ENCODE data around the gene IL17RB.

The IL17RB gene

DNA sequence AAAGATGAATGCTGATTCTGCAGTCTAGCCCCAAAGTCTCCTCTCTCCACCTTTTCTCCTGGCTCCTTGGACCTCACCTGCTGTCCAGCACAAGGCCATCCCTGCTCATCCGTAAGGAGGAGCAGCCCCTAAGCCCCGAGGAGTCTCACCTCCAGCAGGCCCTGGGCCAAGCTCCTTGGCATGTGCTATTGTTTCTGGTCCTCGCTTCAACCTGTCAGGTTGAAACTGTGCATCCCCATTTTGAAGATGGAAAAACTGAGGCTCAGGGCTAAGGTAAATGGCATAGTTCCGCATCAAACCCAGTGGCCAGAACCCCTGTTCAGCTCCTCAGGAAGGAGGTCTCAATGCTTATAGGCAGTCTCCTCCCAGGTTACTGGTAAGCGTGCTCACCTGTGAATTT is 26.3 kb upstream of the IL17RB start:
- H3K27me3 ChIP-seq (ENCODE audit: control insufficient read depth in 2 of 2, insufficient read depth in 2 of 2, low read length in 2 of 2): no peaks in the 10 kb centered on the region
- peaks cover 20 to 42% of the 10 kb centered on the region in 2 donors for H3K36me3 ChIP-seq (ENCODE audit: control insufficient read depth in 2 of 2, insufficient read depth in 2 of 2, low read length in 2 of 2)
- H3K9me3 ChIP-seq (ENCODE audit: control insufficient read depth in 2 of 2, low read length in 2 of 2): no peaks in the 10 kb centered on the region
- H3K4me1 ChIP-seq (ENCODE audit: control insufficient read depth in 2 of 2, insufficient read depth in 2 of 2, low read length in 2 of 2): no peaks in the 10 kb centered on the region
- no peak overlapping the region for H3K4me3 ChIP-seq (ENCODE audit: low read length in 2 of 2)
- no peak overlapping the region for H3K27ac ChIP-seq (ENCODE audit: low read depth in 2 of 2, low read length in 2 of 2)
- no peak overlapping the region for H3K9ac ChIP-seq (ENCODE audit: low read depth in 1 of 2, low read length in 2 of 2)

DNA sequence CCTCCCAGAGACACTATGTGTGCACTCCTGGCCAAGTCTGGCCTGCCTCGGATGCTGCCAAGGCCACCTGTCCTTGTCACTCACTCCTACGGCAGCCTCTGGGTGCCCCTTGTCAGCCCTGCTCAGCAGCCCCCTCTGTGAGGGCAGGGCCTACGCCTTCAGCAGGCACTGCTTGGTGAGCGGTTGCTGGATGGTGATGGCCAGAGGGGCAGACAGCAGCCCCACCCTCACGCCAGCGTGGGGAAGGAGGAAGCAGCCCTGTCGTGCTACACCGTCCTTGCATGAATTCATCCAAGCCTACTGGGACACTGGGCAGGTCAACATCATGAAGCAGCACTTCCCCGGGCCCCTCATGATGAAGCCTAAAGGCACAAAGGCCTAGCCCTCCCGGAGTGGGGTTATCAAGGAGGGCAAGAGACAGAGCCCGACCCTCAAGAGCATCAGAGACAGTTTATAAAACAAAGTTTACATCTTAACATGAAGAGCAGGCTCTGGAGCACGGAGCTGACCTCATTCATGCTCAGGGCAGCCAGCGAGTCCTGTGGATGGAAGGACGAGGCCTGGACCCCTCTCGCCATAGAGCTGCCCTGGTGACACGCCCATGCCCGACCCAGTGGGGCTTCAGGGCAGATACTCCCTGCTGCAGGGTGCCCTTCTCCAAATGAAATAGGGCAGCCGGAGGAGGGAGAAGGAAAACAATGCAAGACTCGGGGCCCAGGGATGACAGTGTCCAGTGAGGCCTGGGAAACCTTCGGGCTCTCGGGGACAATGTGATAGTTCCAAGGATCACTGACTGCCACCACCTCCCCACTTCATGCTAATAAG is 25.4 kb upstream of the IL17RB start:
- Histone ChIP-seq H3K4me3 (ENCODE audit: low read length in 2 of 2) (no peak overlapping the region), H3K36me3 (ENCODE audit: control insufficient read depth in 2 of 2, insufficient read depth in 2 of 2, low read length in 2 of 2) (peaks cover 20 to 42% of the 10 kb centered on the region in 2 donors), H3K4me1 (ENCODE audit: control insufficient read depth in 2 of 2, insufficient read depth in 2 of 2, low read length in 2 of 2) (no peaks in the 10 kb centered on the region), H3K9ac (ENCODE audit: low read depth in 1 of 2, low read length in 2 of 2) (no peak overlapping the region), H3K27ac (ENCODE audit: low read depth in 2 of 2, low read length in 2 of 2) (no peak overlapping the region), H3K27me3 (ENCODE audit: control insufficient read depth in 2 of 2, insufficient read depth in 2 of 2, low read length in 2 of 2) (no peaks in the 10 kb centered on the region), H3K9me3 (ENCODE audit: control insufficient read depth in 2 of 2, low read length in 2 of 2) (no peaks in the 10 kb centered on the region)

DNA sequence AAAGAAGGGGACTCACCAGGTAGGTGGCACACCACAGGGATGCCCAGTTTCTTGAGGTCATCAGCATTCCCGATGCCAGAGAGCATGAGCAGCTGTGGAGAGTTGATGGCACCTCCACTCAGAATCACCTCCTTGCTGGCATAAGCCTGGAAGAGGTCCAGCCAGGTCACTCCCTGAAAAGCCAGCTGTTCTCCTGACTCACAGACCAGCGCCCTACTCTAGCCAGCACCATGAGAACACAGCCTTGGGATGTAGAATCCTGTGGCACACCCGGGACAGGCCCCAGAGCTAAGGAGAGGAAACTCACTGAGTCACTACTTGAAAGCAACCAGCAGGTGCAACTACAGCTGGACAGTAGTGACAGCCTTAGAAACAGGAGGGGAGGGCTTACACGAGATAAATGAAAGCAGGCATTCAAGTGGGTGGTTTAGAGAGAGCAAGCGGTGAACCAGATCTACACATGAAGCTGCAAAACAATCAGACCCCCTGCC is 24.7 kb upstream of the IL17RB start:
- H3K27me3 ChIP-seq (ENCODE audit: control insufficient read depth in 2 of 2, insufficient read depth in 2 of 2, low read length in 2 of 2): no peaks in the 10 kb centered on the region
- no peaks in the 10 kb centered on the region for H3K4me1 ChIP-seq (ENCODE audit: control insufficient read depth in 2 of 2, insufficient read depth in 2 of 2, low read length in 2 of 2)
- no peak overlapping the region for H3K27ac ChIP-seq (ENCODE audit: low read depth in 2 of 2, low read length in 2 of 2)
- no peaks in the 10 kb centered on the region for H3K9me3 ChIP-seq (ENCODE audit: control insufficient read depth in 2 of 2, low read length in 2 of 2)
- H3K36me3 ChIP-seq (ENCODE audit: control insufficient read depth in 2 of 2, insufficient read depth in 2 of 2, low read length in 2 of 2): peaks cover 18 to 42% of the 10 kb centered on the region in 2 donors
- H3K4me3 ChIP-seq (ENCODE audit: low read length in 2 of 2): no peak overlapping the region
- no peak overlapping the region for H3K9ac ChIP-seq (ENCODE audit: low read depth in 1 of 2, low read length in 2 of 2)

DNA sequence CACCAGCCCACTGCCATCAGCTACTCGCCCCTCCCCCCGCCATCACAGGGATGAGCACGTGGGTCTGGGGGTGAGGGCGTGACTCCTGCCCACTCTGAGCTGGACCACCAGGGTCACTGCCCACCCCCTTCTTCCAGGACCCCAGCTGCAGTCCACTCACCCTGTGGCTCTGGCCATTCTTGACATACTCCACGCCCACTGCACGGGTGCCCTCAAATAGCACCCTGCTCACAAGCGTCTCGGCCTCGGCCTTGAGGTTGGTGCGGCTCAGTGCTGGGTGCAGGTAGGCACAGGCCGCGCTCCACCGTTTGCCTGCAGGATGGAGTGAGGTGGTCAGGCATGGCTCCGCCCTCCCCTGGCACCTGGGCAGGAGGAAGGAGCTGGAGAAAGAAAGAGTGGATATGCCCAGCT is 24.0 kb upstream of the IL17RB start:
- H3K36me3 ChIP-seq (ENCODE audit: control insufficient read depth in 2 of 2, insufficient read depth in 2 of 2, low read length in 2 of 2): peaks cover 17 to 39% of the 10 kb centered on the region in 2 donors
- no peak overlapping the region for H3K27ac ChIP-seq (ENCODE audit: low read depth in 2 of 2, low read length in 2 of 2)

DNA sequence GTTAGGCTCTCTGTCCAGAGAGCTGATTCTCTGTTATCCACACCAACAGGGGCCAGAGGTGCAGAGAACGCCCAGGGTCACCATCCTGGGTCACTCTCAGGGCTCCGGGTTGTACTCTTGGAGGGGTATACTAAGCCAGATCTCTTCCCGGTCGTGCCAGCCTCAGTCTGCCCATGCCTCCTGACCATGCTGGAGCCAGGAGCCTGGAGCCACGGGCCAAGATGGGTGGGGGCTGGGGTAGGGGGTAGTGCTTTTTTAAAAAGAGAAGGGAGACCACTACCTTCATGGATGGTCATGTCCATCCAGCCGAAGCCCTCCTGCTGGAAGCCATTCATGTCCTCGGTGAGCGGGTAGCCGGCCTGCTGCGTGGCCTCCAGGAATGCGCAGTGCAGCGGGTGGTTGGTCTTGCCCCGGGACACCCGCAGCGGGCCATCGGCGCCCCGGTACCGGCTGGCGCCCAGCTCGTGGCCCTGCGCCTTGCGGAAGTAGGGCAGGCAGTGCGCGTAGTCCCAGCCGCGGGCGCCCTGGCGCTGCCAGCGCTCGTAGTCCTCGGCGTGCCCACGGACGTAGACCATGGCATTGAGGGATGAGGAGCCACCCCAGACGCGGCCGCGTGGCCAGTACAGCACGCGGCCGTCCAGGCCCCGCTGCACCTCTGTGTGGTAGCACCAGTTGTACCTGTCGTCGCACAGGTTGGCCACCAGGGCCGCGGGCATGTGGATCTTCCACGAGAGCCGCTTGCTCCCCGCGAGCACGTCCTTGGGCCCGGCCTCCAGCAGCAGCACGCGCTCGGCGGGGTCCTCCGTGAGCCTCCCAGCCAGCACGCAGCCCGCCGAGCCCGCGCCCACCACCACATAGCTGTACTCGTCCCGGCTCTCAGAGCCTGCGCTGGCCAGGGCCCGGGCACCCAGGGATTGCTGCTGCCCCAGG is 23.1 kb upstream of the IL17RB start:
- no peak overlapping the region for H3K4me3 ChIP-seq (ENCODE audit: low read length in 2 of 2)
- no peaks in the 10 kb centered on the region for H3K27me3 ChIP-seq (ENCODE audit: control insufficient read depth in 2 of 2, insufficient read depth in 2 of 2, low read length in 2 of 2)
- no peak overlapping the region for H3K9ac ChIP-seq (ENCODE audit: low read depth in 1 of 2, low read length in 2 of 2)
- no peaks in the 10 kb centered on the region for H3K4me1 ChIP-seq (ENCODE audit: control insufficient read depth in 2 of 2, insufficient read depth in 2 of 2, low read length in 2 of 2)
- no peak overlapping the region for H3K27ac ChIP-seq (ENCODE audit: low read depth in 2 of 2, low read length in 2 of 2)
- no peaks in the 10 kb centered on the region for H3K9me3 ChIP-seq (ENCODE audit: control insufficient read depth in 2 of 2, low read length in 2 of 2)
- peaks cover 11 to 31% of the 10 kb centered on the region in 2 donors for H3K36me3 ChIP-seq (ENCODE audit: control insufficient read depth in 2 of 2, insufficient read depth in 2 of 2, low read length in 2 of 2)

More for the DNA sequence above, 24.0 kb upstream of the IL17RB start:
- Histone ChIP-seq H3K9ac (ENCODE audit: low read depth in 1 of 2, low read length in 2 of 2) (no peak overlapping the region), H3K4me3 (ENCODE audit: low read length in 2 of 2) (no peak overlapping the region), H3K4me1 (ENCODE audit: control insufficient read depth in 2 of 2, insufficient read depth in 2 of 2, low read length in 2 of 2) (no peaks in the 10 kb centered on the region), H3K9me3 (ENCODE audit: control insufficient read depth in 2 of 2, low read length in 2 of 2) (no peaks in the 10 kb centered on the region), H3K27me3 (ENCODE audit: control insufficient read depth in 2 of 2, insufficient read depth in 2 of 2, low read length in 2 of 2) (no peaks in the 10 kb centered on the region)

DNA sequence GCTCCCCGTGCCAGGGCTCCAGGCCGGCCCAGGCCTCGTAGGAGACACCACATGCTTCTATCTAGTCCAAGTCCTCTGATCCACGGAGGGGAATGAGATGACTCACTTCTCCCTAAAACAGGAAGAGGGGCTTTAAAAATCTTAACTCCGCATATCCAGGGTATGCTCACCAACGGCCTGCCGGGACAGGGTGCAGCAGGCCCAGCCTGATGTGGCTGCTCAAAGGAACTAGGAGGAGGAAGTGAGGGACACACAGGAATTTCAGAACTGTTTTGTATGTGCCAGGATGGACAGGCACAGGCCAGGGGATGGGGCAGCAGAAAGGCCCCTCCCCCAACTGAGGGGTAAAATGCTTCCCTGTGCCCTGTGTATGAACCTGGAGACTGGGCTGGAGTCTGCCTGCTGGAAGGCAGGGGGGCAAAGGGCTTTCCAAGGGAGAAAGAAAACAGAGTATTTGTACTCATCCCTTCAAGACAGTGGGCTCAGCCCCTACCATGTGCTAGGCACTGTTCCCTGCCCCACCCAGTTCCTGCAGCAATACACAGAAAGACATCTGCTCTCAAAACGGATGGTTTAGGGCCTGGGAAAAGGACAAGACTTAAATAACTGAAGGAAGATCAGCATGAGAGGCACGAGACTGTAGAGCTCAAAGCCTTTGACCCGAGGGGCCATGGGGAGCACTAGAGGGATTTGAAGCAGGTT is 22.3 kb upstream of the IL17RB start:
- H3K27me3 ChIP-seq (ENCODE audit: control insufficient read depth in 2 of 2, insufficient read depth in 2 of 2, low read length in 2 of 2): no peaks in the 10 kb centered on the region
- no peak overlapping the region for H3K4me3 ChIP-seq (ENCODE audit: low read length in 2 of 2)
- H3K27ac ChIP-seq (ENCODE audit: low read depth in 2 of 2, low read length in 2 of 2): no peak overlapping the region
- peaks cover 2 to 3% of the 10 kb centered on the region in 2 donors for H3K4me1 ChIP-seq (ENCODE audit: control insufficient read depth in 2 of 2, insufficient read depth in 2 of 2, low read length in 2 of 2)
- no peak overlapping the region for H3K9ac ChIP-seq (ENCODE audit: low read depth in 1 of 2, low read length in 2 of 2)
- no peaks in the 10 kb centered on the region for H3K9me3 ChIP-seq (ENCODE audit: control insufficient read depth in 2 of 2, low read length in 2 of 2)
- H3K36me3 ChIP-seq (ENCODE audit: control insufficient read depth in 2 of 2, insufficient read depth in 2 of 2, low read length in 2 of 2): peaks cover 8 to 25% of the 10 kb centered on the region in 2 donors

DNA sequence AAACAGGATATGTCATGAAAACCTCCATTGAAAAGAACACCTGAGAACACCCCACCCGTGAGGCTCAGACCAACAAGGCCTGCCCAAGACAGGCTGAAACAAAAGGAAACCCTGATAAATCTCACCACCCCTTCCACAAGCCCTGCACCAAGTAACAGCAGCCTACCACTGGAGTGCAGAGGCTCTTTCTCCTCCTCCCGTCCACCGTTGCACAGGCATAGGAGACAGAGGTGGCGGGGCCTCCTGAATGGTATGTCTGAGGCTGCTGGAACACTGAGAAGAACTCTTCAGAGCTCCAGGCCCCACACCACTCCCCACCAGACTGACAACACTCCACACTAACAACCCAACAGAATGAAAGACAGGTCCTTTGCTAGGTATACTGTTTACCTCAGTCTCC is 21.6 kb upstream of the IL17RB start:
- Histone ChIP-seq H3K9ac (ENCODE audit: low read depth in 1 of 2, low read length in 2 of 2) (no peak overlapping the region), H3K4me1 (ENCODE audit: control insufficient read depth in 2 of 2, insufficient read depth in 2 of 2, low read length in 2 of 2) (peaks cover 5 to 9% of the 10 kb centered on the region in 2 donors), H3K36me3 (ENCODE audit: control insufficient read depth in 2 of 2, insufficient read depth in 2 of 2, low read length in 2 of 2) (peaks cover 7 to 19% of the 10 kb centered on the region in 2 donors), H3K27ac (ENCODE audit: low read depth in 2 of 2, low read length in 2 of 2) (no peak overlapping the region), H3K27me3 (ENCODE audit: control insufficient read depth in 2 of 2, insufficient read depth in 2 of 2, low read length in 2 of 2) (no peaks in the 10 kb centered on the region), H3K4me3 (ENCODE audit: low read length in 2 of 2) (no peak overlapping the region), H3K9me3 (ENCODE audit: control insufficient read depth in 2 of 2, low read length in 2 of 2) (no peaks in the 10 kb centered on the region)

DNA sequence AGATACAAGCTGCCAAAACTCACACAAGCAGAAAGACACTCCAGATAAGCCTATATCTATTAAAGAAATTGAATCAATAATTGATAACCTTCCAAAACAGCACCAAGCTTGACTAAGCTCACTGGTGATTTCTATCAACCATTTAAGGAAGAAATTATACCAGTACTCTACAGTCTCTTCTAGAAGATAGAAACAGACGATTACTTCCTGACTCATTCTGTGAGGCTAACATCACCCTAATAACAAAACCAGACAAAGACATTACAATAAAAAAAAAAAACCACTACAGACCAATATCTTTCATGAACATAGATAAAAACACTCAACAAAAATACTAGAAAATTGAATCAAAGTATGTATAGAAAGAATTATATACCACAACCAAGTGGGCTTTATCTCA is 20.3 kb upstream of the IL17RB start:
- peaks cover 5 to 9% of the 10 kb centered on the region in 2 donors for H3K4me1 ChIP-seq (ENCODE audit: control insufficient read depth in 2 of 2, insufficient read depth in 2 of 2, low read length in 2 of 2)
- no peak overlapping the region for H3K4me3 ChIP-seq (ENCODE audit: low read length in 2 of 2)
- no peaks in the 10 kb centered on the region for H3K27me3 ChIP-seq (ENCODE audit: control insufficient read depth in 2 of 2, insufficient read depth in 2 of 2, low read length in 2 of 2)
- no peak overlapping the region for H3K9ac ChIP-seq (ENCODE audit: low read depth in 1 of 2, low read length in 2 of 2)
- H3K27ac ChIP-seq (ENCODE audit: low read depth in 2 of 2, low read length in 2 of 2): no peak overlapping the region
- no peaks in the 10 kb centered on the region for H3K9me3 ChIP-seq (ENCODE audit: control insufficient read depth in 2 of 2, low read length in 2 of 2)
- peaks cover 0 to 6% of the 10 kb centered on the region in 2 donors for H3K36me3 ChIP-seq (ENCODE audit: control insufficient read depth in 2 of 2, insufficient read depth in 2 of 2, low read length in 2 of 2)

DNA sequence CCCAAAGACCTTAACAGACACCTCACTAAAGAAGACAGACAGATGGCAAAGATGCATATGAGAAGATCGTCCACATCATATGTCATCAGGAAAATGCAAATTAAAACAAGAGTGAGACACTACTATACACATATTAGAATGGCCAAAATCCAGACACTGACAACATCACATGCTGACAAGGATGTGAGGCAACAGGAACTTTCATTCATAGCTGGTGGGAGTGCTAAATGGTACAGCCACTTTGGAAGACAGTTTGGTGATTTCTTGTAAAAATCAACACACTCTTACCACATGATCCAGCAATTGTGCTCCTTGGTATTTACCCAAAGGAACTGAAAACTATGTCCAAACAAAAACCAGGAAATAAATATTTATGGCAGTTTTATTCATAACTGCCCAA is 17.8 kb upstream of the IL17RB start:
- Histone ChIP-seq H3K4me3 (ENCODE audit: low read length in 2 of 2) (no peak overlapping the region), H3K4me1 (ENCODE audit: control insufficient read depth in 2 of 2, insufficient read depth in 2 of 2, low read length in 2 of 2) (peaks cover 5 to 9% of the 10 kb centered on the region in 2 donors), H3K9ac (ENCODE audit: low read depth in 1 of 2, low read length in 2 of 2) (no peak overlapping the region), H3K27me3 (ENCODE audit: control insufficient read depth in 2 of 2, insufficient read depth in 2 of 2, low read length in 2 of 2) (no peaks in the 10 kb centered on the region), H3K36me3 (ENCODE audit: control insufficient read depth in 2 of 2, insufficient read depth in 2 of 2, low read length in 2 of 2) (no peaks in the 10 kb centered on the region), H3K9me3 (ENCODE audit: control insufficient read depth in 2 of 2, low read length in 2 of 2) (no peaks in the 10 kb centered on the region), H3K27ac (ENCODE audit: low read depth in 2 of 2, low read length in 2 of 2) (no peak overlapping the region)

All from mucosa of rectum (tissue), 2 donors.